HT-29 (cell line): Measurements from ENCODE around the gene RNF212. TPM values are rescaled to one million over a fixed set of nuclear protein-coding genes. Genes with fewer than 3 reads are reported as not detected.
"Not testable (repeated sequence)": the region's sequence is repeated elsewhere in the genome, so short reads cannot be mapped to it uniquely, and the experiment has no call there.

Experiments
- DNase-seq: peaks from one replicate; pipeline ENCODE4 v3.0.0-alpha.2; 2015; ENCODE audit warnings: low spot score
- total RNA-seq: library from RNA; depleted of rRNA; stranded (reverse); fragments of >200 nt; shearing (Covaris generic); gene quantifications from 2 replicates; pipeline ENCODE4 v1.2.3, GENCODE V29; 2014; rRNA removed

RNF212 gene, protein sequence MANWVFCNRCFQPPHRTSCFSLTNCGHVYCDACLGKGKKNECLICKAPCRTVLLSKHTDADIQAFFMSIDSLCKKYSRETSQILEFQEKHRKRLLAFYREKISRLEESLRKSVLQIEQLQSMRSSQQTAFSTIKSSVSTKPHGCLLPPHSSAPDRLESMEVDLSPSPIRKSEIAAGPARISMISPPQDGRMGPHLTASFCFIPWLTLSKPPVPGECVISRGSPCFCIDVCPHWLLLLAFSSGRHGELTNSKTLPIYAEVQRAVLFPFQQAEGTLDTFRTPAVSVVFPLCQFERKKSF
- not detected in 2 replicates for total RNA-seq

DNA sequence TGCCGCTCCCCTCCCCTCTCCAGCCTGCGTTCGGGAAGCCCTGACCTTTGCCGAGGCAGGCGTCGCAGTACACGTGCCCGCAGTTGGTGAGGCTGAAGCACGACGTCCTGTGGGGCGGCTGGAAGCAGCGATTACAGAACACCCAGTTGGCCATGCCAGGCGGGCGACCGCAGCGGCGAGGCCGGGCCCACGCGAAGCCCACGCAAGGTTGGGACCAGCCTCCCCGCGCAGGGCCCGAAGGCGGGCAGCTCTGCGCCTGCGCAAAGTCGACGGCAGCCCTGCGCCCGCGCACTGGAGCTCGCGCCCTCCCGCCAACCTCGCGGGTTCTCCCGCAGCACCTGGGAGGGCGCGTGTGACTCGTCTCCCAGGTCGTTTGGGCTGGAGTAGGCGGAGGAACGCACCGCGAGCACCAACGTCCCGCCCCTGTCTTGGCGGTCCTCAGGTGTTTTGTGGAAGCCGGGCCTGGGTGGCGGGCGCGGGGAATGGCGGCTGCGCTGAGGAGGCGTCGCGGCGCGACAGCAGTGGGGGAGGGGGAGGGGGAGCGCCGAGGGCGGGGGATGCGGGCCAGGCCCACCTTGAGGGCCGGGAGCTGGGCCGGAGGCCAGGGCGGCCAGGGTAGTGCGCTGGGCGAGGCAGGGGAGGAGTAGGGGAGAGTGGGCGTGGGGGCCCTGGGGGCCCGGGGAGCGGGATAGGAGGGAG, at the start of gene RNF212:
TSS of gene RNF212 (minus strand) at position 254 of the 699 bp plus-strand sequence. CDS start at position 154, 100 bp downstream.
- DNase-seq: no peak

DNA sequence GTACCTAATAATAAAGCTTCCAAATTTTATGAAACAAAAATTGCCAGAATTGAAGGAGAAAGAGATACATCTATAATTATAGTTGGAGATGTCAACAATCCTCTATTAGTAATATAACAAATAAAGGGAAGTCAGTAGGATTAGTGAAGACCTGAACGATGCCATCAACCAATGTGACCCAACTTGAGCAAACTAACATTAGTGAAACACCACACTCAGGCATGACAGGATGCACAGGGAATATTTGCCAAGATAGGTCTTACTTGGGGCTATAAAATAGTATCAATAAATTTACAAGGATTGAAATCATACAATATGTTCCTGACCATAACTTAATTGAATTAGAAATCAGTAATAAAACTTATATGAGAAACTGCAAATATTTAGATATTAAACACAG, 47.0 kb upstream of the RNF212 start:
- no peak for DNase-seq

DNA sequence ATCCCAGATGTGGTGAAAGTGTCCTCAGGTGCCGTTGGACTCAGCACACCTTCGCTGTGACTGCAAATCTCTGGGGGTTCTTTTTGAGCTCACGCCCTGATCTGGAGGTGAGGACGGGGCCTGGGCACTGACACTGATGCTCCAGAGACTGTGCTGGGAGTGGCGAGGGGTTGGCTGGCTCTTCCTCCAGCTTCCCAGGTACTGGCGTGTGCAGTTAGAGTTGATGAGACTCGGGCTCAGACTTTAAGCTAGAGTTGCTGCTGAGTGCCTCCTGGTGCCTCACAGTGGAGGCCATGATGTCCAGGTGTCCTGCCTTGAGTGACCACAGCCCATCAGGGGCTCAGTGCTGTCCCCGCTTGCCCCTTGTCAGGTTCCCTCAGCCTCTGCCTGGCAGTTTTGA, 42.7 kb upstream of the RNF212 start:
- DNase-seq: no peak

DNA sequence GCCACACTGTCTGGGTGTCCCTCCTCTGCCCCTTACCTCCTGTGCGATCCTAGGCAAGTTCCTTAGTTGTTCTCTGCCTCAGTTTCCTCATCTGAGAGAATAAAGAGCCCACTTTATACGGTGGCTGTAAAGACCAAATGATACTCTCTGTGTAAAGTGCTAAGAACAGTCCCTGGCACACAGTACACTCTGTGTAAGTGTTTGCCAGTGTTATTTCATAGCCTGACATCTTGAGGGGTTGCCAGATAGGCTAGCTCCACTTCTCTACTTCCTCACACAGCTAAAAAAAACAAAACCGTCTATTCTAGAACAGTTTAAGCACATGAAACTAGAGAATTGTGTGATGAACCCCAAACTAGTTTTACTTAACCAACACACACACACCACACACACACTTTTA, 42.0 kb upstream of the RNF212 start:
- DNase-seq: no peak

DNA sequence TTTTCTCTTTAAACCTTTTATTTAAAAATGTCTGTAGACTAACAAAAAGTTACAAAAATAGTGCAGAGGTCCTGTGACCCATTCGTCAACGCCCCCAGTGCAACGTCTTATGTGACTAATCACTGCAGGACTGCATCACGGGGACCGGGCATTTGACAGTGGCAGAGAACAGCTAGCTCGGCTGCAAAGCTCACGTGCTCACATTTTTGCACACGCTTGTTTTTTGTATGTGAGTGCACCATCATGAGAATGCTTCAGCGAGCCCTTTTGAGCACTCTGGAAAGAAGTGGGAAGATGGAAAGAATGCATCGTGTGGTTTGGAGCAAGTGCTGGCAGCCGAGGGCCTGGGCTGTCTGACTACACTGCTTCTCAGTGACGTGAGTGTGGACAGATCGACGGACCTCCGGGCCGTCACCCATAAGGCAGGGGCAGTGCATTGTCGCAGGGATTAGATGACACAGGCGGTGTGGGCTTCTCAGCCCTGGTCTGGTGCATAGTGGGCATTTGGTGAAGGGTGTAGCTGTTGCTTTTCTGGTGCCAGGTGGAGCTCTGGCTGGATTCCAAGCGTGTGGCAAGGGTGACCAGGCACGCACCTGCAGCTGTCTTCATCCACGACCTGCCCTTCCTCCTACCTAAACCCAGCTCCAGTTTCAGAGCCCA, 41.3 kb upstream of the RNF212 start:
- peak; percentile 70 for DNase-seq

DNA sequence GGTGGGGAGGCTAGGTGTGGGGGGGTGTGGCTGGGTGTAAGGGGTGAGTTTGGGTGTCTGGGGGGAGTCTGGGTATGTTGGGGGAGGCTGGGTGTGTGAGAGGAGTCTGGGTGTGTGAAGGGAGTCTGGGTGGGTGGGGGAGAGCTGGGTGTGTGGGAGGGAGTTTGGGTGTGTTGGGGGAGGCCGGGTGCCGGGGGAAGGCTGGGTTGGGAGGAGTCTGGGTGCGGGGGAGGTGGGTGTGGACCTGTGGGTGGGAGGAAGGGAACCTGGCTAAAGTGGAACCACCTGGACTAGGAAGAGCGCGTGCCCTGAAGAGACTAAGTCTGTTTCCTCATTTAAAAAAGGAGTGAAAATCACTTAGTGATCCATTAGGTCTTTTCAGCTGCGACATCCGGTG, 40.8 kb upstream of the RNF212 start:
- DNase-seq: no peak

DNA sequence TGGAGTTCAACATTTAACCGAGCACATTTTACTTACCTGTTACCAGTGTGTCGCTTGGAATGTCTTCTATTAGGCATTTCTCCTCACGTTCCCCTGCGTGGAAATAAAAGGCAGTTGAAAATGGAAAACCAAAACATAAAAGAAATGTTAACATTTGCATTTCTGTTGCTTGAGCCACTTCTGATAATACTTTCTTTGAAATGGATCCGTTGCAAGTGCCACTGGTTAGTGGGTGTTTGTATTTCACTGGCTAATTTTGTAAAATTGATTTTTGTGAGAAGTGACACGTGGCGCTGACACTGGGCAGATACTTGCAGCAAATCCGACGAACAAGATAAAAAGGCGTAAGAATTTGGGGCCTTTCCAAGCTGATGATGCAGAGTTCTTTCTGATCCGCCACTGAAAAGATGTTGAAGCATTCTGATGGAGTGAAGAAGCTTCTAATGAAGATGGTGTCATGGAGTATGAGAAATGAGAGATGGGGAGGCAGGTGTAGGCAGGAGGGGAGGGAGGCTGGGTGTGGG, 40.3 kb upstream of the RNF212 start:
- no peak for DNase-seq

DNA sequence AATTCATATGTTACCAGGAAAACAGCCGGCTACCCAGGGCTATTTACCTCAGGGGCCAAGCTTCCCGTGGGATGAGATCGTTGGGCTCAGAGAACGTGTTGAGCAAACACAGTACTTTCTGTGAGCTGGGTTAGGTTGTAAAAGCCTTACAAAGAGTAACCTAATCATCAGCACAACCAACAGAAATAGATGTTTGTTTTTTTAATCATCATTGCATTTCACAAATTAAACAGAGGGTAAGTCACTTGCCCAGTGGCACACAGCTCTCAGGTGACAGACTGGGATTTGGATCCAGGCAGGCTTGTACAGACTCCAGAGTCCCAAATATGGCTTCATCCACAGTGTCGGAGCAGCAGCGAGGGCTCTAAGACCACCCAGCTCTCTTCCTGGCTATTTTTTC, 38.9 kb upstream of the RNF212 start:
- no peak for DNase-seq

DNA sequence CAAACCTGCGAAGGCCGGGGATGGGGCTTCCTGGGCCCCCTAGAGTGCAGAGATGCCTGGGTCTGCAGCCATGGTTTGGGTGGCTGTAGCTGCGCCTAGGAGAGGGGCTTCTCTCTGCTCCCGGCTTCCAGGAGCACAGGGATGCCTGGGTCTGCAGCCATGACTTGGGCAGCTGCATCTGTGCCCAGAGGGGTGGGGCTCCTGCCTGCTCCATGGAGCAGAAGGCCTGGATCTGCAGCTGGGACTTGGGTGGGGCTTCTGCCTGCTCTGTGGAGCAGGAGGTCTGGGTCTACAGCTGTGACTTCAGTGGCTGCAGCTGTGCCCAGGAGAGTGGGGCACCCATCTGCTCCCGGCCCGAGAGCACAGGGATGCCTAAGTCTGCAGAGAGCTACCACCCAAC, 38.2 kb upstream of the RNF212 start:
- DNase-seq: no peak

DNA sequence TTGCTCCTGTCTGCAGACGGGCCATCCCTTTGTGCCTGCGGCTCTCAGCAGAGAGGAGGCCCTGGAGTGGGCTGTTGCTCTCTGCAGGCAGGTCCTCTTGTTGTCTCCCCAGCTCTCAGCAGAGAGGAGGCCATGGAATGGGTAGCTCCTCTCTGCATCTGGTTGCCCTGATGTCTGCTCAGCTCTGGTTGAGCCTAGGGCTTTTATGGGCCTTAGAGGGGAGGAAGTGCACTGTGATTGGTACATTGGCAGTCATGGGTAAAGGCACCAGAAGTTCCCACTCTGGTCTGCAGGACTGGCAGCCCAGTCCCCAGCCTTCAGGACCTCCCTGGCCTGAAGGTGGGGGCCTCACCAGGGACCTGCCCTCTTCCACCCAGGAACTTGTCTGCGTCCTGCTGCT, 37.5 kb upstream of the RNF212 start:
- DNase-seq: no peak

DNA sequence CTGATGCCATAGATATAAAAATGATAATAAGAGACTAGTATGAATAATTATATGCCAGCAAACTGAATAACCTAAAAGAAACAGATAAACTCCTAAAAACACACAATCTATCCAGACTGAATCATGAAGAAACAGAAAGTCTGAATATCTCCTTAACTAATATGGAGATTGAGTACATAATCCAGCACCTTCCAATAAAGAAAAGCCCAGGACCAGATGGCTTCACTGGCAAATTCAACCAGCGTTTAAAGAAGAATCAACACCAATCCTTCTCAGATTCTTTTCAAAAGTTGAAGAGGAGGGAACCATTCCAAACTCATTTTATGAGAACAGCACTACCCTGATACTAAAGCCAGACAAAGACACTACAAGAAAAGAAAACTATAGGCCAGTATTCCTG, 26.5 kb upstream of the RNF212 start:
- DNase-seq: no peak

DNA sequence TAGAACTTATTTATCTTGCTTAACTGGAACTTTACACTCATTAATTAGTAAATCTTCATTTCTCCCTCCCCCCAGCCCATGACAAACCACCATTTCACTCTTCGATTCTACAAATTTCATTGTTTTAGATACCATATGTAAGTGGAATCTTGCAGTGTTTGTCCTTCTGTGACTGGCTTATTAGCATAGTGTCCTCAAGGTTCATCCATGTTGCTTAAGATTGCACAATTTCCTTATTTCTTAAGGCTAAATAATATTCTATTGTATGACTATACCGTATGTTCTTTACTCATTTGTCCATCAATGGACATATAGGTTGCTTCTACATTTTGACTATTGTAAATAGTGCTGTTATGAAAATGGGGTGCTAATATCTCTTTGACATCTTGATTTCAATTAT, 24.5 kb upstream of the RNF212 start:
- no peak for DNase-seq

DNA sequence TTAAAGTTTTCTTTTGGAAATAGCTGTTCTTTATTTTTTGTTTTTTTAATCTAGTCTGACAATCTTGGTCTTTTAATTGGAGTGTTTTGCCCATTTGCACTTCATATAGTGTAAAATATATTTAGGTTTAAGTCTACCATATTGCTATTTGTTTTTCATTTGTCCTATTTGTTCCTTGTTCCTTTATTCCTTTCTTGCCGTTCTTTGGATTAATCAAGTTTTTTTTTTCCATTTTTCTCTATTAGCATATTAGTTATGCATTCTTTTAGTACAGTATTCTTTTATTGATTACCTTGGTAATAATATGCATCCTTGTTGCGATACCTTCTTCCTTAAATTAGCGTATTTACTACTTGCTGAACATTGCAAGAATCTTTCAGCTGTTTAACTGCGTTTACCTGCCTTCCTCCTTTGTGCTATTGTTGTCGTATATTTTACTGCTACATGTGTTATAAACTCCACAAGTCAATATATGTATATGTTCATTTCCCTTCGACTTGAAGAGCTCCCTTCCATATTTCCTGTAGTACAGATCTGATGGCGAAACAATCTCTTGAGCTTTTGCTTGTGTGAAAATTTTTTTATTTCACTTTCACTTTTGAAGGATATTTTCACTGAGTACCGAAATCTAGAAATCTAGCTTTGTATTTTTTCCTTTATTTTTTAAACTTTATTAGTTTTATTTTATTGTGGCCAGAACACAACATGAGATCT, 23.9 kb upstream of the RNF212 start:
- no peak for DNase-seq

DNA sequence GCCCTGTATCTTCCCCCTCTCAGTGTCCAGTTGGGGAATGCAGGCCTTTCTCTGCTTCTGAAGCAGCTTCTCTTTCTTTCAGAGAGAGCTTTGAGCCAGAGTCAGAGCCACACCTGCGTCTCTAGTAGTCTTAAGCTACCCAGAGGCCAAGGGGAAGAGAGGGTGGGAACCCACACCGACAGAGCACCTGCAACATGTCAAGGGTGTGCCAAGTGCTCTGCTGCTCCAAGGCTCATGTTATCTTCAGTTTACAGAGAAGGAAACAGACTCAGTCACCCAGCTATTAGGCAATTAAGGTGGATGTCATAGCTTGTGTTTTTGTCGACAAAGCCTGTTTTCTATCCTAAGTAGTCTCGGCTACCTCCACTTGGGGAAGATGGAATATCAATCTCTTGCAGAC, 22.7 kb upstream of the RNF212 start:
- DNase-seq: no peak

DNA sequence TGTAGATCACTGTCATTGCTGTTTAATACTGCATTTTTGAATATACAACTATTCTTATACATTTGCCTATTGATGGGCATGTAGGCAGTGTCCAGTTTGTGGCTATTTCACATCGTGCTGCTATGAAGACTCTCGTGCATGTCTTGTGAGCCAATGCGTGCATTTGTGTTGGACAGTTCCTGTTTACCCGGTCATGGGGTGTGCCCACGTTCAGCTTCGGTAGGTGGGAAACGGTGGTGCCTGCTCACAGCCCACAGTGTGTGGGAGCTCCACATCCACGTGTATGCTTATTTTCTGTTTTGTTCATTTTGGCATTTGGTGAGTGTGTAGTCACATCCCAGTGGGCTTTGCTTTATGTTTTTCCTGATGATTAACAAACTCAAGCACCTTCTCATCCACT, 19.7 kb upstream of the RNF212 start:
- DNase-seq: no peak

DNA sequence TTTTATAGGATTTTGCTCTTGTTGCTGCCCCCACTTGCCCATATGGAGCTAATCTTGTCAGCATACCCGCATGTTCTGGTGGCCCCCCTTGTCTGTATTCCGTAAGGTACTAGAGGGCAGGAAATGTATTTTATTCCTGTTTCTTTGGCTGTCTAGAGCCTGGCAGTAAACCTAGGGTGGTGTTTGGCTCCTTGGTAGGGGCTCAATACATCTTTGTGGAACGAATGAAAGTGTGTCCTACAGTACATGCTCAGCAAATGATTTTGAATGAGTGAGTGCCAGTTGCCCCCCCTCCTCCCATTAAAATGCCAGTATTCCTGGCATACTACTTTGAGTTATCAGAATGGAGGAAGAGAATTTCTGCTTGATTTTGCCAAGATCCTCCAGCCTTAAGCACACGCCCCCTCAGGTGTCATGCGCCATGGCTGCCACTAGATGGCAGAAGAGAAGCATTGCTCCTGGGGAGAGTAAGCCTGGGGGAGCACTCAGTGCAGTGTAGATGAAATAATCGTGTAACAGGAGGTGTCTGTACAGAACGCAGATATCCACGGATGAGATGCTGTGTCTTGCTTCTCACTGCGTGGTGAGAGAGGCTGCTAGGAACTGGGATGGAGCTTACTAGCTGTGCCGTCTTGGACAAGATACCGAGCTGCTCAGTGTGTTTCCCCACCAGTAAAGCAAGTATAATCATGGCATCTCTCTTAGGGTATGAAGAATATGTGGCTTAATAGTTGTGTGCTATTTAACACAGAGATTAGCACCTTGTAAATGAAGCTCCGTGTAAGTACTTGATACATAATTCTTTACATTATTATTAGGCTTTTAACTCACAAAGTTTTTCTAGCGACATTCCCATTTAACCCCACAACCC, 17.2 kb upstream of the RNF212 start:
- DNase-seq: peak; percentile 88

DNA sequence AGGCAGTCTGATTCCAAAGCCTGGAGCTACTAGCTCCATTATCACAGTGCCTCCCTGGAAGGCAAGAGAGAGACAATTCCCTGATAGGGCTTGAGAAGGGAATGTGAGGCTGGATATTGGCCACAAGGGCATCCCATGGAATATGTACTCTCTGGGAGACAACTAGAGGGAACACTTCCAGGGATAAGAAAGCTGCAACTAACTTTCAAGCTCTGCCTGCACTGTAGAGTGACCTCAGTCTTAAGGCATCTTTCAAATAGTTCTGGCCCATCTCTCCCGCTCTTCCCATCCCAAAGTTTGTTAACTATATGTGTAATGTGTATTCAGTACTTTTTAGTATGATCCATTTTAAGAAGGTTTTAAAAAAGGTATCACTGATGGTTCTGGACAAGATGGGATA, 13.1 kb upstream of the RNF212 start:
- no peak for DNase-seq

DNA sequence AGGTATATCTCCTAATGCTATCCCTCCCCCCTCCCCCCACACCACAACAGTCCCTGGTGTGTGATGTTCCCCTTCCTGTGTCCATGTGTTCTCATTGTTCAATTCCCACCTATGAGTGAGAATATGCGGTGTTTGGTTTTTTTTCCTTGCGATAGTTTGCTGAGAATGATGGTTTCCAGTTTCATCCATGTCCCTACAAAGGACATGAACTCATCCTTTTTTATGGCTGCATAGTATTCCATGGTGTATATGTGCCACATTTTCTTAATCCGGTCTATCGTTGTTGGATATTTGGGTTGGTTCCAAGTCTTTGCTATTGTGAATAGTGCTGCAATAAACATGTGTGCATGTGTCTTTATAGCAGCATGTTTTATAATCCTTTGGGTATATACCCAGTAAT, 12.1 kb upstream of the RNF212 start:
- not testable (repeated sequence) for DNase-seq

DNA sequence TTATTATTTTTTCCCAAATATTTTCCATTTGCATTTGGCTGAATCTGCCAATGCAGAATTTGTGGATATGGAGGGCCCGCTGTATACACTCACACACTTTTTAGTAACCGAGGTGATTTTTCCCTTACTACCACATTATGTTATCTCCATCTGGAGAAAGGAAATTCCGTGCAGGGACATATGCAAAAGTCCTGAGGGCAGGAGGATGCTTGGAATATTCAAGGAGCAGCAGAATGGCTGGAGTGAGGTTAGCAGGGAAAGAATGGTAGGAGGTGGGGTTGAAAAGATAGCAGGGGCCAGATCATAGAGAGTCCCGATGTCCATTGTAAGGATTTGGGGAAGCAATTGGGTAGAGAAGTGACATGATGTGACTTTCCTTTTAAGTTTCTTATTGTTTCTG, 11.5 kb upstream of the RNF212 start:
- no peak for DNase-seq

DNA sequence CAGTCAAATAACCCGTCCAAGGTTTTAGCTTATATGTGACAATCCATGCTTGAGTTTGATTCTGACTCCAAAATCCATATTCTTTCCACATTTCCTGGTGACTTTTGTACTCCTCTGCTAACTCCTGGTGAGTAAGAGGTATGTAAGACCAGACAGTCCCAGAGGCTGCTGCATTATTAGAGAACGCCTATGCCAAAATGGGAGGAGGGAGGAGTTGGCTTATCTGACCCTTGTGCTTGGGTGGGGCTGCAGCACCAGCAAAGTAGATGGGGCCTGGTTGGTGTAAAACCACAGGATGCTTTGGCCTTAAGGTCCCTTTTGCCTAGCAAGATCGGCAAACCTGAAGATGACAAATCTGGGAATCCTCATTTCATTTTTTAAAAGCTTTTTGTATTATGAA, 9.1 kb upstream of the RNF212 start:
- no peak for DNase-seq

DNA sequence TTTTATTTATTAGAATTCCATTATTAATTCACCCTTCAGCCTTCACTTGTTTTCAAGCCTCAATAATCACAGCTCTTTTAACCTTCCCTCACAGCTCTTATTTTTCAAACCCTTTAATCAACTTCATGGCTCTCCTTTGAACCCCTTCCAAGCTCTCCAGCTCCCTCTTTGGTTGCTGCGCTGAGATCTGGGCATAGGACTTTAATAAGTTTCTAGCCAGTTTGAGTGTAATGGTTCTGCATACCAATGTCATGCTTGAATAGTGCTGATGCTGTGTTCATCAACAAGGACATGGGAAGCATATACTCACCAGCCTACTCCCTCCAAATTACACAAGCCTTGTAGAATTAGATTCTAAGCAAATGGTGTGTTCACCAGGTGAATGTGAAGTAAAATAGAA, 3.5 kb upstream of the RNF212 start:
- no peak for DNase-seq
